T-cell (primary cell): ENCODE results near the gene KLF5. TPM values are rescaled to one million over a fixed set of nuclear protein-coding genes. Genes with fewer than 3 reads are reported as not detected.

ENCODE experiments used
- ATAC-seq, 4 experiments: fragments of 200-7000 bp in 3 of 4; fragments of 150-1000 bp in 1 of 4; cut with Tn5 transposase; replicated peaks in 1 of 4; 1 replicate in 3 of 4; 2 replicates in 1 of 4; pipeline ENCODE4 v1.10.0; 2021; ENCODE audit warnings: moderate library complexity in 3 of 4, mild to moderate bottlenecking in 2 of 4, moderate number of reproducible peaks in 1 of 4
- CTCF ChIA-PET, 2 donors: fragments of 300-600 bp; sonication (Branson Sonifier 250); formaldehyde crosslinking; loops; one replicate each; lab custom pipeline; 2022; ENCODE audit warnings: antibody characterized with exemption in 2 of 2; lab: Charles Lee
- POLR2A ChIA-PET, 2 donors: fragments of 300-600 bp; sonication (Branson Sonifier 250); formaldehyde crosslinking; loops; one replicate each; lab custom pipeline; 2022; ENCODE audit warnings: antibody characterized with exemption in 2 of 2; lab: Charles Lee
- DNase-seq, 35 experiments: peaks; one replicate each; pipeline versions ENCODE4 v3.0.0 to v3.0.0-alpha.2; 2013 to 2023
- H3K27ac ChIP-seq: one replicate; pipeline ENCODE4 v1.5.1; 2013; ENCODE audit warnings: low read length
- H3K27me3 ChIP-seq, 2 experiments: replicated peaks in 1 of 2; 1 replicate in 1 of 2; 2 replicates in 1 of 2; pipeline versions ENCODE4 v1.6.1 to v1.7.0; 2013; ENCODE audit warnings: low read length in 1 of 2, mixed read lengths in 1 of 2; ENCODE audit not compliant: control insufficient read depth in 2 of 2, insufficient read depth in 2 of 2; ENCODE audit errors: extremely low read depth in 1 of 2
- H3K36me3 ChIP-seq, 2 donors: 1 replicate in 1 of 2; 2 replicates in 1 of 2; pipeline versions ENCODE4 v1.6.1 to v1.7.0; 2013; ENCODE audit warnings: low read length in 1 of 2; ENCODE audit not compliant: control insufficient read depth in 2 of 2, insufficient read depth in 1 of 2; ENCODE audit errors: extremely low read depth in 1 of 2
- H3K4me1 ChIP-seq, 2 experiments: 1 replicate in 1 of 2; 2 replicates in 1 of 2; pipeline versions ENCODE4 v1.6.1 to v1.7.0; 2013; ENCODE audit warnings: low read length in 2 of 2, mixed read lengths in 1 of 2; ENCODE audit not compliant: insufficient read depth in 2 of 2, control insufficient read depth in 1 of 2; ENCODE audit errors: extremely low read depth in 1 of 2
- H3K4me3 ChIP-seq, 2 donors: 1 replicate in 1 of 2; 2 replicates in 1 of 2; pipeline versions ENCODE4 v1.5.1 to v1.7.0; 2013; ENCODE audit warnings: mild to moderate bottlenecking in 2 of 2, low read length in 1 of 2, moderate library complexity in 1 of 2; ENCODE audit not compliant: control insufficient read depth in 1 of 2; ENCODE audit errors: extremely low read depth in 1 of 2
- H3K9me3 ChIP-seq: 2 replicates; pipeline ENCODE4 v1.7.0; 2013
- H3K27ac Mint-ChIP-seq, 2 donors: one replicate each; pipeline ENCODE4 v1.8.0; 2020 to 2021; ENCODE audit warnings: mild to moderate bottlenecking in 2 of 2, mixed read lengths in 2 of 2
- H3K27me3 Mint-ChIP-seq, 2 donors: one replicate each; pipeline ENCODE4 v1.8.0; 2021 to 2022; ENCODE audit warnings: mixed read lengths in 2 of 2
- H3K36me3 Mint-ChIP-seq: one replicate; pipeline ENCODE4 v1.8.0; 2021; ENCODE audit warnings: mixed read lengths
- H3K4me1 Mint-ChIP-seq, 3 donors: one replicate each; pipeline ENCODE4 v1.8.0; 2020 to 2022; ENCODE audit warnings: mixed read lengths in 3 of 3, mild to moderate bottlenecking in 1 of 3
- H3K4me3 Mint-ChIP-seq, 3 donors: one replicate each; pipeline ENCODE4 v1.8.0; 2020 to 2022; ENCODE audit warnings: mild to moderate bottlenecking in 3 of 3, mixed read lengths in 3 of 3, moderate library complexity in 3 of 3
- H3K9me3 Mint-ChIP-seq, 3 donors: one replicate each; pipeline ENCODE4 v1.8.0; 2020 to 2022; ENCODE audit warnings: mixed read lengths in 3 of 3
- WGBS: methylation state at CpG from one replicate; pipeline ENCODE4 v1.1.5; 2013; ENCODE audit warnings: missing lambda C conversion rate; ENCODE audit not compliant: insufficient coverage; 5-methylcytosine and 5-hydroxymethylcytosine counted together
- total RNA-seq, 35 experiments: library from RNA in 6 of 35; stranded (reverse) in 6 of 35; fragments of 120-200 nt in 1 of 35; gene quantifications; one replicate each; pipeline versions ENCODE4 v1.2.1 to v1.2.4 and lab custom pipeline; 2013 to 2026

Gene KLF5
- total RNA-seq, 5 donors from 2014 or later (not counting 1 experiment from before 2014, with no cell fraction given): 2.5 to 6.2 (median 4.3) TPM

DNA sequence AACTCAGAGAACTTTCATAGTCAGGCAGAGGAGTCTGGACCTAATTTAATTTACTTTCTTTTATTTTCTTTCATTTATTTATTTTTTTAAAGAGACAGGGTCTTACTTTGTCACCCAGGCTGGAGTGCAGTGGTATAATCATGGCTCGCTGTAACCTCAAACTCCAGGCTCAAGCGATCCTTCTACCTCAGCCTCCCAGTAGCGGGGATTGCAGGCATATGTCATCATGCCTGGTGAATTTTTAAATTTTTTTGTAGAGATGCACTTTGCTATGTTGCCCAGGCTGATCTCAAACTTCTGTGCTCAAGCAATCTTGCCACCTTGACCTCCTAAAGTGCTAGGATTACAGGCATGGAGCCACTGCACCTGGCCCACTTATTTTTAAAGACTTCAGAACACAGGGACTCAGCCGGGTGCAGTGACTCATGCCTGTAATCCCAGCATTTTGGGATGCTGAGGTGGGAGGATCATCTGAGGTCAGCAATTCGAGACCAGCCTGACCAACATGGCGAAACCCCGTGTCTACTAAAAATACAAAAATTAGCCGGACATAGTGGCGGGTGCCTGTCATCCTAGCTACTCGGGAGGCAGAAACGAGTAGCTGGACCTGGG, 50.6 kb downstream of the KLF5 start:
- CTCF ChIA-PET: no interaction called here

DNA sequence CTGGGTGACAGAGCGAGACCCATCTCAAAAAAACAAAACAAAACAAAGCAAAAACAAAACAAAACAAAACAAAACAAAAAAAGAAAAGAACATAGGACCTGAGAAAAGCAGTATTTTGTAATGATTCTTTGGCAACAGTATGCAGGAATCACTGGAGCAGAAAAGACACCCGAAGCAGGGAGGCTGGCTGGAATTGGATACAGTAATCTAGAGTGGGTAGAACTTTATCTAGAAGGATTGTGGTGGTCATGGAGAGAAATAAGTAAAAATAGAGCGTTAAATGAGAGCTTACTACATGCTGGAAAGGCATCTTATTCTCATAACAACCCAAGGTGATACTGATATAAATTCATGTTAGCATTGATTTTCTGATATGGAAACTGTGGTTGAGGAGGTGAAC, 51.2 kb downstream of the KLF5 start:
- WGBS: 40% methylated on average over 1 of the region's 3 CpGs
- Mint-ChIP-seq H3K4me1 (no peaks in the 10 kb centered on the region), H3K27ac (no peak overlapping the region), H3K27me3 (peaks cover 4 to 10% of the 10 kb centered on the region in 2 donors), H3K36me3 (no peaks in the 10 kb centered on the region), H3K9me3 (no peaks in the 10 kb centered on the region), H3K4me3 (no peak overlapping the region)
- H3K36me3 ChIP-seq: no peaks in the 10 kb centered on the region
- no peak for DNase-seq
- no peaks in the 10 kb centered on the region for H3K9me3 ChIP-seq
- H3K27ac ChIP-seq: no peak overlapping the region
- H3K4me1 ChIP-seq: no peaks in the 10 kb centered on the region
- ChIA-PET CTCF (no interaction called here), POLR2A (interaction anchor here in 1 of 2 donors (0.6 kb wide), 1 partner anchor 138 kb away, joined by 3 read pairs; no protein-coding TSS in a partner anchor)
- no peaks in the 10 kb centered on the region for H3K27me3 ChIP-seq
- ATAC-seq: no peak
- no peak overlapping the region for H3K4me3 ChIP-seq

More for the DNA sequence above, 50.6 kb downstream of the KLF5 start:
- Mint-ChIP-seq H3K27me3 (peaks cover 5 to 7% of the 10 kb centered on the region in 2 donors), H3K4me1 (no peaks in the 10 kb centered on the region), H3K36me3 (no peaks in the 10 kb centered on the region), H3K4me3 (no peak overlapping the region), H3K27ac (no peak overlapping the region), H3K9me3 (no peaks in the 10 kb centered on the region)
- no peak overlapping the region for H3K4me3 ChIP-seq
- no peak overlapping the region for H3K27ac ChIP-seq
- POLR2A ChIA-PET: no interaction called here
- no peaks in the 10 kb centered on the region for H3K9me3 ChIP-seq
- no peaks in the 10 kb centered on the region for H3K36me3 ChIP-seq
- DNase-seq: no peak
- no peaks in the 10 kb centered on the region for H3K27me3 ChIP-seq
- ATAC-seq: no peak
- 73% methylated on average over 3 of the region's 11 CpGs for WGBS
- no peaks in the 10 kb centered on the region for H3K4me1 ChIP-seq

DNA sequence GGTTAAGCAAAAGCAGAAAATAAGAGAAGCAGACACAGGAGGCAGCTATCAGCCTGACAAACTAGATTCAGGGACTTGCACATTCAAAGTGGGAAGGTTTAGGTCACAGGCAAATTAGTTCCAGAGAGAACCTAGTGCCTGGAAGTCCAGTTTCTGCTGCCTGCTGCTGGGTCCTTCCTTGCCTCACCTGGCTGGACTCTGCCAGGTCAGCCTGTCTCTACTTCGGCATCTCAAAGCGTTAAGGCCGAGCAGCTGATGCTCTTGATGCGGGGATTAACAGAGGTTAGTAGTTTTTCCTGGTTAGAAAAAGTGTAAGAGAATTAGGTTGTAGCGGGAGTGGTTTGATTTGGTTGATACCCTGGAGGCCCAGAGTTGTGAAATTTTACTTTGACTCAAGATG, 52.0 kb downstream of the KLF5 start:
- H3K4me3 Mint-ChIP-seq: no peak overlapping the region
- 95% methylated on average over 4 of the region's 5 CpGs for WGBS
- Histone ChIP-seq H3K36me3 (no peaks in the 10 kb centered on the region), H3K27ac (no peak overlapping the region), H3K4me1 (no peaks in the 10 kb centered on the region), H3K27me3 (no peaks in the 10 kb centered on the region), H3K9me3 (no peaks in the 10 kb centered on the region), H3K4me3 (no peak overlapping the region)
- peaks cover 4 to 10% of the 10 kb centered on the region in 2 donors for H3K27me3 Mint-ChIP-seq
- ChIA-PET CTCF (no interaction called here), POLR2A (interaction anchor here in 1 of 2 donors (0.5 kb wide), 1 partner anchor 105 kb away, joined by 14 read pairs; no protein-coding TSS in a partner anchor)
- no peak for DNase-seq
- no peak for ATAC-seq
- no peaks in the 10 kb centered on the region for H3K4me1 Mint-ChIP-seq
- H3K9me3 Mint-ChIP-seq: no peaks in the 10 kb centered on the region
- H3K27ac Mint-ChIP-seq: no peak overlapping the region
- H3K36me3 Mint-ChIP-seq: no peaks in the 10 kb centered on the region

DNA sequence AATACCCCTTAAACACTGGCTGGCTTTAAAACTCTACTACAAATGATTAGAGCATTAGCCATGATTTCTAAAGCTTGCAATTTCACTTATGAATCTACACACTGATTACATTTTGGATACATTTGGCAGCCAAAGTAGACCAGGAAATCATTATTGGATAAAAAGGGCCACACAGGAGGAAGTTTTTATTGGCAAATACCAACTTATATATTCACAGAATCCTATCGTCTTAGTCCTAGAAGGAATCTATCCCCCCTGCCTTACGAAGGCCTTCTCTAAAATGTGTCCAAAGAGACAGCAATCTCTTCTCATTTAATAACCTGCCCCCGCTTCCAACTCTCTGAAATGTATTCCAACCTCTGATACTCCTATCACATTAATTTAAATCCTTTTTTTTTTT, 52.5 kb downstream of the KLF5 start:
- ChIA-PET POLR2A (interaction anchor here in 1 of 2 donors (0.6 kb wide), 1 partner anchor 1627 kb away, joined by 3 read pairs; no protein-coding TSS in a partner anchor), CTCF (no interaction called here)
- H3K27ac Mint-ChIP-seq: no peak overlapping the region
- H3K36me3 ChIP-seq: no peaks in the 10 kb centered on the region
- no peak overlapping the region for H3K4me3 Mint-ChIP-seq
- peaks cover 4 to 10% of the 10 kb centered on the region in 2 donors for H3K27me3 Mint-ChIP-seq
- no peak overlapping the region for H3K27ac ChIP-seq
- DNase-seq (no peak), ATAC-seq (no peak)
- no peaks in the 10 kb centered on the region for H3K4me1 Mint-ChIP-seq
- no peaks in the 10 kb centered on the region for H3K9me3 ChIP-seq
- H3K9me3 Mint-ChIP-seq: no peaks in the 10 kb centered on the region
- H3K4me3 ChIP-seq: no peak overlapping the region
- no peaks in the 10 kb centered on the region for H3K4me1 ChIP-seq
- no peaks in the 10 kb centered on the region for H3K27me3 ChIP-seq
- 85% methylated on average over 3 of the region's 3 CpGs for WGBS
- H3K36me3 Mint-ChIP-seq: no peaks in the 10 kb centered on the region

DNA sequence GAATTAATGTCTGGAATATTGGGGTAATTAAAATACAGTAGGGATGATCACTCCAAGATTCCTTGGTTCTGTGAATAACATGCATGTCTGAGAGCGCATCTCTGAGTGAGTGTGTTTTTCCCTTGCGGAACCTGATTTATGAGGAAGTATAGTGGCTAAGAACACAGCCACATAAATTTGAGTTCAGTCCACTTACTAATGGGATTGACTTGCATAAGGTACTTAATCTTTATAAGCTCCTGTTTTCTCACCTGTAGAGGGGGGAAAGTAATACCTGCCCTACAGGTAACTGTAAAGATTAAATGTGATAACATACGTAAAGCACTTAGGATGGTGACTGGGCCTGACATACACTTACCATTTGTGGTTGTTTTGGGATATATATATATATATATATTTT, 60.8 kb downstream of the KLF5 start:
- no peaks in the 10 kb centered on the region for H3K36me3 ChIP-seq
- no peaks in the 10 kb centered on the region for H3K4me1 ChIP-seq
- no peaks in the 10 kb centered on the region for H3K9me3 ChIP-seq
- H3K27ac ChIP-seq: no peak overlapping the region
- H3K4me3 Mint-ChIP-seq: no peak overlapping the region
- DNase-seq (no peak), ATAC-seq (no peak)
- ChIA-PET POLR2A (no interaction called here), CTCF (no interaction called here)
- H3K27ac Mint-ChIP-seq: no peak overlapping the region
- H3K4me1 Mint-ChIP-seq: no peaks in the 10 kb centered on the region
- peaks cover 0 to under 1% of the 10 kb centered on the region in 2 donors for H3K27me3 Mint-ChIP-seq
- H3K9me3 Mint-ChIP-seq: no peaks in the 10 kb centered on the region
- H3K36me3 Mint-ChIP-seq: no peaks in the 10 kb centered on the region
- H3K4me3 ChIP-seq: no peak overlapping the region
- H3K27me3 ChIP-seq: no peaks in the 10 kb centered on the region
- WGBS: no CpG with 5 or more reads among the region's 3 CpGs
